Vagina (tissue), 2 donors: ENCODE measurements around the gene SOX9.

Experiments
- POLR2A ChIP-seq, 2 donors: fragments of 450-650 bp; IDR thresholded peaks; one replicate each; pipeline ENCODE4 v1.6.1; 2017; ENCODE audit warnings: antibody characterized with exemption in 2 of 2, mild to moderate bottlenecking in 2 of 2, moderate library complexity in 2 of 2
- TF ChIP-seq, protein P1 (sequence below), 3 experiments: fragments of 450-650 bp in 2 of 3; fragments of 200-600 bp in 1 of 3; sonication (generic) in 1 of 3; IDR thresholded peaks; one replicate each; pipeline ENCODE4 v1.5.1; 2017 to 2019; ENCODE audit warnings: antibody characterized with exemption in 3 of 3, mild to moderate bottlenecking in 2 of 3, moderate library complexity in 2 of 3

DNA sequence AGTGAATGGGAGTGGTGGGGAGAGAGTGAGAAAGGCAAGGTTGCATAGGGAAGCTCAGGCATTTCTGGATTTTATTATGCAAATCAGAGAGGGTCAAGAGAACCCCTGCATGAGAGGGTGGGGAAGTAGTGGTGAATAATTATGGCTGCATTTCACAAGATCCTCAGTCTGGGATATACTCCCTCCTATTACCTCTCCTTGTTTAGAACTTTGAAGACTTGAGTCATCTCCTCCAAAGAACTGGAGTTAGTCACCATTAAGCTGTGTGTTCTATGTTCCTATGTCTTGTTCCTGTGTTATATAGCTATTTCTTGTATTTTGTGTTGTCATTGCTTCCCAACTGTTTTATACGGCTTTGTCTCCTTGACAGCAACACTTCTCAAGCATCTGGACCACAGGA is 18.4 kb downstream of the SOX9 start:
- TF ChIP-seq, protein P1, sequence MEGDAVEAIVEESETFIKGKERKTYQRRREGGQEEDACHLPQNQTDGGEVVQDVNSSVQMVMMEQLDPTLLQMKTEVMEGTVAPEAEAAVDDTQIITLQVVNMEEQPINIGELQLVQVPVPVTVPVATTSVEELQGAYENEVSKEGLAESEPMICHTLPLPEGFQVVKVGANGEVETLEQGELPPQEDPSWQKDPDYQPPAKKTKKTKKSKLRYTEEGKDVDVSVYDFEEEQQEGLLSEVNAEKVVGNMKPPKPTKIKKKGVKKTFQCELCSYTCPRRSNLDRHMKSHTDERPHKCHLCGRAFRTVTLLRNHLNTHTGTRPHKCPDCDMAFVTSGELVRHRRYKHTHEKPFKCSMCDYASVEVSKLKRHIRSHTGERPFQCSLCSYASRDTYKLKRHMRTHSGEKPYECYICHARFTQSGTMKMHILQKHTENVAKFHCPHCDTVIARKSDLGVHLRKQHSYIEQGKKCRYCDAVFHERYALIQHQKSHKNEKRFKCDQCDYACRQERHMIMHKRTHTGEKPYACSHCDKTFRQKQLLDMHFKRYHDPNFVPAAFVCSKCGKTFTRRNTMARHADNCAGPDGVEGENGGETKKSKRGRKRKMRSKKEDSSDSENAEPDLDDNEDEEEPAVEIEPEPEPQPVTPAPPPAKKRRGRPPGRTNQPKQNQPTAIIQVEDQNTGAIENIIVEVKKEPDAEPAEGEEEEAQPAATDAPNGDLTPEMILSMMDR (IDR thresholded peaks at IDR 0.05), result no peak
- no peak for TF ChIP-seq POLR2A (IDR thresholded peaks at IDR 0.05)
